Chondrocyte (in vitro differentiated cells): ENCODE data around the gene GPR108. TPM values are rescaled to one million over a fixed set of nuclear protein-coding genes. Genes with fewer than 3 reads are reported as not detected.

Experiments
- DNase-seq: peaks from one replicate; pipeline ENCODE4 v3.0.0; 2021; ENCODE audit warnings: mixed read lengths, low spot score
- H3K27ac Mint-ChIP-seq: one replicate; pipeline ENCODE4 v1.8.0; 2021; ENCODE audit warnings: mild to moderate bottlenecking, moderate library complexity, mixed read lengths; ENCODE audit not compliant: unreplicated experiment
- H3K27me3 Mint-ChIP-seq: 2 replicates; pipeline ENCODE4 v1.8.0; 2021; ENCODE audit warnings: low read depth, mixed read lengths
- H3K36me3 Mint-ChIP-seq: 2 replicates; pipeline ENCODE4 v1.8.0; 2021; ENCODE audit warnings: low read depth, mixed read lengths
- H3K4me1 Mint-ChIP-seq: 2 replicates; pipeline ENCODE4 v1.8.0; 2021; ENCODE audit warnings: low read depth, mild to moderate bottlenecking, mixed read lengths
- H3K4me3 Mint-ChIP-seq: one replicate; pipeline ENCODE4 v1.8.0; 2021; ENCODE audit warnings: mild to moderate bottlenecking, moderate library complexity, mixed read lengths; ENCODE audit not compliant: unreplicated experiment
- H3K9me3 Mint-ChIP-seq: 2 replicates; pipeline ENCODE4 v1.8.0; 2021; ENCODE audit warnings: low read depth, mixed read lengths
- total RNA-seq: library from RNA; stranded (reverse); gene quantifications from 3 replicates; pipeline ENCODE4 v1.2.1, GENCODE V29; 2021
- TF ChIP-seq, protein P1 (sequence below): fragments of 200-600 bp; sonication (generic); IDR thresholded peaks from 2 replicates; pipeline ENCODE4 v1.5.0; 2021; ENCODE audit warnings: antibody characterized with exemption, mild to moderate bottlenecking, moderate library complexity

The GPR108 gene
- total RNA-seq, 1 donor from 2014 or later = 39.8 TPM

DNA sequence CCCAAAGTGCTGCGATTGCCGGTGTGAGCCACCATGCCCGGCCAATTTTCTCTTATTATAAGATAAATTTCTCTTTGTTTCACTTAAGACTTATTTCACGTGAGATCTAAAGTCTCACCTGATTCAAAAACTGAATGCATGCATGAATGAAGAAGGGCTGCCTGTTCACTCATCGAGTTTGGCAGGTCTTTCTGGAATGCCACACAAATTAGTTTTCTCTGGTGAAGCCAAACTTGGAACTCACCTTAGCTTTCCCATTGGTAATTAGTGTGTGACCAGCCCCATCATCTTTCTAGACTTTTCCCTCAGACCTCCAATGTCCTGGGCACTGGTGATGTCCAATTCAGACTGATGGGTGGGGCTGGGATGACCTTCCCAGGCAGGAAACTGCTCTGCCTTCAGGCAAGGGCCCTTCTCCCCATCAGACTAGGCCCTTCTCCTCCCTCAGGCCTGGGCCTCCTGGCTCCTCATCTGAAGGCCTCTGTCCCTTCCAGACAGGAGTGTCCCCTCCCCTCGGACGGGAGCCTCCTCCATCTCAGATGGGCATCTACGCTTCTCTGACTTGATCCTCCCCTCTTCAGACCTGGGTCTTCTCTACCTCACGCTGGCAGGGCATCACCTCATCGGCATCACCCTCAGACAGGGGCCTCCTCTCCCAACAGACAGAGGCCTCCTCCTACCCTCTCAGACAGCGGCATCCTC lies 31.3 kb downstream of the GPR108 start:
- no peak overlapping the region for H3K4me3 Mint-ChIP-seq
- peaks cover 40% of the 10 kb centered on the region for H3K27me3 Mint-ChIP-seq
- H3K36me3 Mint-ChIP-seq = no peaks in the 10 kb centered on the region
- H3K4me1 Mint-ChIP-seq = no peaks in the 10 kb centered on the region
- no peak overlapping the region for H3K27ac Mint-ChIP-seq
- TF ChIP-seq, protein P1, sequence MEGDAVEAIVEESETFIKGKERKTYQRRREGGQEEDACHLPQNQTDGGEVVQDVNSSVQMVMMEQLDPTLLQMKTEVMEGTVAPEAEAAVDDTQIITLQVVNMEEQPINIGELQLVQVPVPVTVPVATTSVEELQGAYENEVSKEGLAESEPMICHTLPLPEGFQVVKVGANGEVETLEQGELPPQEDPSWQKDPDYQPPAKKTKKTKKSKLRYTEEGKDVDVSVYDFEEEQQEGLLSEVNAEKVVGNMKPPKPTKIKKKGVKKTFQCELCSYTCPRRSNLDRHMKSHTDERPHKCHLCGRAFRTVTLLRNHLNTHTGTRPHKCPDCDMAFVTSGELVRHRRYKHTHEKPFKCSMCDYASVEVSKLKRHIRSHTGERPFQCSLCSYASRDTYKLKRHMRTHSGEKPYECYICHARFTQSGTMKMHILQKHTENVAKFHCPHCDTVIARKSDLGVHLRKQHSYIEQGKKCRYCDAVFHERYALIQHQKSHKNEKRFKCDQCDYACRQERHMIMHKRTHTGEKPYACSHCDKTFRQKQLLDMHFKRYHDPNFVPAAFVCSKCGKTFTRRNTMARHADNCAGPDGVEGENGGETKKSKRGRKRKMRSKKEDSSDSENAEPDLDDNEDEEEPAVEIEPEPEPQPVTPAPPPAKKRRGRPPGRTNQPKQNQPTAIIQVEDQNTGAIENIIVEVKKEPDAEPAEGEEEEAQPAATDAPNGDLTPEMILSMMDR = no peak
- H3K9me3 Mint-ChIP-seq = no peaks in the 10 kb centered on the region
- peak; percentile 42 for DNase-seq

DNA sequence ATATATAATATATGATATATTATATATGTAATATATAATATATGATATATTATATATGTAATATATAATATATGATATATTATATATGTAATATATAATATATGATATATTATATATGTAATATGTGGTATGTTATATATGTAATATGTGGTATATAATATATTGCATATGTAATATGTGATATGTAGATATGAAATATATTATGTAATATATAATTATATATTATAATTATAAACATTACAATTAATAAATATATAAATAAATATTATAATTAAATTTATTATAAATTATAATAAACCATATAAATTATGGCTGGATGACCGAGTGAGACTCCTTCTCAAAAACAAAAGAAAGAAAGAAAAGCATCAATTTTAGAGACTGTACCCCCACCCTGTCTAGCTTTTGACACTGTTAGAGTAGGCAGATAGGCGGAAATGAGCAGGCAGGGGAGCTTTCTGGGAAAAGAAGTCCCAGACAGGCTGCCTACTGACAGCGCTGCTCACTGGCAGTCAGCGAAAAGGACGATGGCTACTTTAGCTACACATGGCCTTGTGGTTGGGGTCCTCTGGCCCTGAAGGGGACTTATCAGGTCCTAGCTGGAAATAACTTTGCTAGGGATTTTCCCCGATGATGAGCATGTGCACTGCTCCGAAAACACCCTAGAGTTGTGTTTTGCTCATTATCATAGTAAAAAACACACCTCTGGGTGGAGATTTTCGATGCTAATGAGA lies 36.6 kb downstream of the GPR108 start:
- no peaks in the 10 kb centered on the region for H3K4me1 Mint-ChIP-seq
- H3K27me3 Mint-ChIP-seq = peaks cover 19% of the 10 kb centered on the region
- H3K27ac Mint-ChIP-seq = no peak overlapping the region
- no peaks in the 10 kb centered on the region for H3K36me3 Mint-ChIP-seq
- no peaks in the 10 kb centered on the region for H3K9me3 Mint-ChIP-seq
- DNase-seq = peak; percentile 12
- TF ChIP-seq, protein P1 = no peak
- no peak overlapping the region for H3K4me3 Mint-ChIP-seq

DNA sequence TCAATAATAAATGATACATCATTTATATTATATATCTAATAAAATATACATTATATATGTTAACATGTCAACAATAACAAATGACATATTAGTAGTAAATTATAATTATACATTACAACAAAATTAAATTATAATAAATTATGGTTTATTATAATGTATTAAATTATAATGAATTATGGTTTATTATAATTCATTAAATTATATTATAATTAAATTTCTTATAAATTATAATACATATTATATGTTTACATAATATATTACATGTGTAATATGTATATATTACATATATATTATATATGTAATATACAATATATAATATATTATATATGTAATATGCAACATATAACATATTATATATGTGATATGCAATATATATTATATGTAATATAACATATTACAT lies 37.4 kb downstream of the GPR108 start:
- no peaks in the 10 kb centered on the region for H3K9me3 Mint-ChIP-seq
- TF ChIP-seq, protein P1 = no peak
- no peak overlapping the region for H3K27ac Mint-ChIP-seq

DNA sequence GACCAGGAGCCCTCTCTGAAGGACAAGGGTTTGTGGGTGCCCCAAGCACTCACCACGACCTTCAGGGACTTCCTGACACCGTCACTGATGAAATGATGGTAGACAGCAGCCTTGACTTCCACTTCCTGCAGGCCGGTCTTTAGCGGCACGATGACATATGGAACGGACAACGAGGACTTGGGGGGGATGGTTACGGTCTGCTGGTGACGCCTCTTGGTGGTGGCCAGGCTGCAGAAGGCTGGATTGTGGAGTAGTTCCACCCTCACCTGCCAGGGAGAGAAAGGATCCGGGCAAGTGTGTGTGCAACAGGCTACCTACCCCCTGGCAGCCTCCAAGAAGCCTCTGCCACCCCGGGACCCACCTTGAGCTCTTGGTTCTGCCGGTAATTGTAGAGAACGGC lies 40.1 kb downstream of the GPR108 start:
- TF ChIP-seq, protein P1 = no peak
- DNase-seq = no peak
- H3K36me3 Mint-ChIP-seq = no peaks in the 10 kb centered on the region
- H3K27me3 Mint-ChIP-seq = peaks cover 12% of the 10 kb centered on the region
- H3K27ac Mint-ChIP-seq = no peak overlapping the region
- no peaks in the 10 kb centered on the region for H3K9me3 Mint-ChIP-seq
- no peaks in the 10 kb centered on the region for H3K4me1 Mint-ChIP-seq
- no peak overlapping the region for H3K4me3 Mint-ChIP-seq

More for the DNA sequence above, 37.4 kb downstream of the GPR108 start:
- Mint-ChIP-seq H3K4me3 (no peak overlapping the region), H3K27me3 (peaks cover 19% of the 10 kb centered on the region), H3K4me1 (no peaks in the 10 kb centered on the region), H3K36me3 (no peaks in the 10 kb centered on the region)
- no peak for DNase-seq

DNA sequence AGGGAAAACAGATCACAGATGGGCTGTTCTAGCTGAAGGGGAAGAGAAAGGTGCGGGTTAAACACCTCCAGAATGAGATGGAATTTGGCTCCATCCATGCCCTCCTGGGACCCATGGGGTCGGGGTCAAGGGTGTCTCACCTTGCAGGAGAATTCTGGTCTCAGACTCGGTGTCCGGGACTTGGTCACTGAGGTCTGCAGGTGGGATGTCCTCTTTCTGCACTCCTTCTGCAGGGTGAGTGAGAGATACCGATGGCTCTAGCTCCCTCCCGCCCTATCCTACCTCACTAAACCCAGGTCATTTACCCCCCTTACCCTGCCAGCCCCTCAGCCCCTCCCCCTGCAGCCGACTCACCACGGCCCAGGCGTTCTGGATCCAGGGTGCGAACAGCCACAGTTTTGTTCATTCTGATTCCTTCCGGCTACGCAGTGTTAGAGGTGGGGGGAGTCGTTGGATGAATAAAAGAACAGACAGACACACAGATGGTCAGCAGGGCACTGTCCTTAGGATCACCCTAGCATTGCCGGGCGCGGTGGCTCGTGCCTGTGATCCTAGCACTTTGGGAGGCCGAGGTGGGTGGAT lies 41.0 kb downstream of the GPR108 start:
- Mint-ChIP-seq H3K27ac (no peak overlapping the region), H3K4me3 (no peak overlapping the region)

More for the DNA sequence above, 41.0 kb downstream of the GPR108 start:
- TF ChIP-seq, protein P1 = no peak
- no peaks in the 10 kb centered on the region for H3K4me1 Mint-ChIP-seq
- no peaks in the 10 kb centered on the region for H3K9me3 Mint-ChIP-seq
- peaks cover 9% of the 10 kb centered on the region for H3K27me3 Mint-ChIP-seq
- peak; percentile 6 for DNase-seq
- no peaks in the 10 kb centered on the region for H3K36me3 Mint-ChIP-seq
